Osteocyte (in vitro differentiated cells): ENCODE measurements around the gene RBM28. TPM values are rescaled to one million over a fixed set of nuclear protein-coding genes. Genes with fewer than 3 reads are reported as not detected.

Experiments
- DNase-seq: peaks from one replicate; pipeline ENCODE4 v3.0.0; 2021; ENCODE audit warnings: mixed read lengths; ENCODE audit not compliant: unreplicated experiment; ENCODE audit errors: extremely low spot score
- H3K27ac Mint-ChIP-seq: one replicate; pipeline ENCODE4 v1.8.0; 2021; ENCODE audit warnings: mild to moderate bottlenecking, mixed read lengths; ENCODE audit not compliant: unreplicated experiment
- H3K27me3 Mint-ChIP-seq: one replicate; pipeline ENCODE4 v1.8.0; 2021; ENCODE audit warnings: mixed read lengths; ENCODE audit not compliant: unreplicated experiment
- H3K36me3 Mint-ChIP-seq: one replicate; pipeline ENCODE4 v1.8.0; 2021; ENCODE audit warnings: mixed read lengths; ENCODE audit not compliant: unreplicated experiment
- H3K4me1 Mint-ChIP-seq: one replicate; pipeline ENCODE4 v1.8.0; 2021; ENCODE audit warnings: mixed read lengths; ENCODE audit not compliant: unreplicated experiment
- H3K4me3 Mint-ChIP-seq: one replicate; pipeline ENCODE4 v1.8.0; 2021; ENCODE audit warnings: mild to moderate bottlenecking, moderate library complexity, mixed read lengths; ENCODE audit not compliant: unreplicated experiment
- H3K9me3 Mint-ChIP-seq: one replicate; pipeline ENCODE4 v1.8.0; 2021; ENCODE audit warnings: mixed read lengths; ENCODE audit not compliant: unreplicated experiment
- total RNA-seq: library from RNA; stranded (reverse); gene quantifications from 2 replicates; pipeline ENCODE4 v1.2.1, GENCODE V29; 2021
- TF ChIP-seq, protein P1 (sequence below): fragments of 200-600 bp; sonication (generic); IDR thresholded peaks from 2 replicates; pipeline ENCODE4 v1.5.0; 2021; ENCODE audit warnings: antibody characterized with exemption, mild to moderate bottlenecking, moderate library complexity

Gene RBM28
- total RNA-seq, 1 donor from 2014 or later = 45.6 TPM

DNA sequence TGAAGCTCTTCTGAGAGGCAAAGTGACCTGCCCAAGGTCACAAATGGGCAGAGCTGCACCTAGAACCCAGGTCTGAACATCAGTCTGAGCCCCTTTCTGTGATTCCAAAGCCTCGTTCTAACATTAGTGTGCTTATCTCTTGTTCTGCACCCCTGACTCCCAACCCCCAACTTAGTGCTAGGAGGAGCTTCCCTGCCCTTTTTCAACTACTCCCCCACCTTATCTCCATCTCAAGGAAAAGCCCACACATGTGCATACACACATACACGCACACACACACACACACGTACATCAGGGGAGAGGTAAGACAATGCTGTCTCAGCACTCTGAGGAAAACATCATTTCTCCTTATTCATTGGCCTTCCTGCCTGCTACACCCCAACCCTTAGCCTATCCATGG is 9.5 kb upstream of the RBM28 start:
- H3K4me3 Mint-ChIP-seq = no peak overlapping the region
- DNase-seq = no peak

DNA sequence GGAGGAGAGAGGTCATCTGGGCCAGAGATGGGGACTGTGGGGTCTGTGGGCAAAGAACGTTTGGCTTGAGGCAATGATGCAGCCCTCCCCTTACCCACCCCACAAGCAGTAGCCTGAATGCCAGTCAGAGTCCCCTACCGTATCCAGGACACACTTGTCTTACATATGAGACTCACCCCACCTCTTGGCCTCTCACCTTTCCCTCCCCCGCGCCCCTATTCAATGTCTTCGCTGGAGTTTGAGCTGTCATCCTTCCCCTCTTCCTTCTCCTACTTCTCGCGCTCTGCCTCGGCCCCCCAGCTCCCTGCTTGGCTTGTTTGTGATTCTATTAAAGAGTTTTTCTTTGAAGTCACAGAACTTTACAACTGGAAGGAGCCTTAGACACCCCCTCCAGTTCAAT is 8.9 kb upstream of the RBM28 start:
- Mint-ChIP-seq H3K27me3 (peaks cover 39% of the 10 kb centered on the region), H3K4me3 (no peak overlapping the region), H3K36me3 (no peaks in the 10 kb centered on the region), H3K4me1 (no peaks in the 10 kb centered on the region), H3K9me3 (no peaks in the 10 kb centered on the region), H3K27ac (no peak overlapping the region)
- TF ChIP-seq, protein P1, sequence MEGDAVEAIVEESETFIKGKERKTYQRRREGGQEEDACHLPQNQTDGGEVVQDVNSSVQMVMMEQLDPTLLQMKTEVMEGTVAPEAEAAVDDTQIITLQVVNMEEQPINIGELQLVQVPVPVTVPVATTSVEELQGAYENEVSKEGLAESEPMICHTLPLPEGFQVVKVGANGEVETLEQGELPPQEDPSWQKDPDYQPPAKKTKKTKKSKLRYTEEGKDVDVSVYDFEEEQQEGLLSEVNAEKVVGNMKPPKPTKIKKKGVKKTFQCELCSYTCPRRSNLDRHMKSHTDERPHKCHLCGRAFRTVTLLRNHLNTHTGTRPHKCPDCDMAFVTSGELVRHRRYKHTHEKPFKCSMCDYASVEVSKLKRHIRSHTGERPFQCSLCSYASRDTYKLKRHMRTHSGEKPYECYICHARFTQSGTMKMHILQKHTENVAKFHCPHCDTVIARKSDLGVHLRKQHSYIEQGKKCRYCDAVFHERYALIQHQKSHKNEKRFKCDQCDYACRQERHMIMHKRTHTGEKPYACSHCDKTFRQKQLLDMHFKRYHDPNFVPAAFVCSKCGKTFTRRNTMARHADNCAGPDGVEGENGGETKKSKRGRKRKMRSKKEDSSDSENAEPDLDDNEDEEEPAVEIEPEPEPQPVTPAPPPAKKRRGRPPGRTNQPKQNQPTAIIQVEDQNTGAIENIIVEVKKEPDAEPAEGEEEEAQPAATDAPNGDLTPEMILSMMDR = no peak
- DNase-seq = peak; percentile 75

More for the DNA sequence above, 9.5 kb upstream of the RBM28 start:
- Mint-ChIP-seq H3K4me1 (no peaks in the 10 kb centered on the region), H3K27me3 (peaks cover 40% of the 10 kb centered on the region), H3K9me3 (no peaks in the 10 kb centered on the region), H3K36me3 (no peaks in the 10 kb centered on the region), H3K27ac (no peak overlapping the region)
- TF ChIP-seq, protein P1 = no peak

- Mint-ChIP-seq H3K27me3 (peaks cover 42% of the 10 kb centered on the region), H3K36me3 (no peaks in the 10 kb centered on the region), H3K4me1 (no peaks in the 10 kb centered on the region), H3K9me3 (no peaks in the 10 kb centered on the region), H3K27ac (no peak overlapping the region), H3K4me3 (no peak overlapping the region)
- TF ChIP-seq, protein P1 = peak; percentile 5
- DNase-seq = peak; percentile 80
These were observed 8.4 kb upstream of the RBM28 start for GRCh38 chr7:128352153-128352537.

- peak; percentile 79 for DNase-seq
- Mint-ChIP-seq H3K4me3 (no peak overlapping the region), H3K4me1 (no peaks in the 10 kb centered on the region), H3K27me3 (peaks cover 42% of the 10 kb centered on the region), H3K36me3 (no peaks in the 10 kb centered on the region), H3K9me3 (no peaks in the 10 kb centered on the region), H3K27ac (no peak overlapping the region)
- TF ChIP-seq, protein P1 = no peak
These were observed 7.8 kb upstream of the RBM28 start for GRCh38 chr7:128351296-128352152.

DNA sequence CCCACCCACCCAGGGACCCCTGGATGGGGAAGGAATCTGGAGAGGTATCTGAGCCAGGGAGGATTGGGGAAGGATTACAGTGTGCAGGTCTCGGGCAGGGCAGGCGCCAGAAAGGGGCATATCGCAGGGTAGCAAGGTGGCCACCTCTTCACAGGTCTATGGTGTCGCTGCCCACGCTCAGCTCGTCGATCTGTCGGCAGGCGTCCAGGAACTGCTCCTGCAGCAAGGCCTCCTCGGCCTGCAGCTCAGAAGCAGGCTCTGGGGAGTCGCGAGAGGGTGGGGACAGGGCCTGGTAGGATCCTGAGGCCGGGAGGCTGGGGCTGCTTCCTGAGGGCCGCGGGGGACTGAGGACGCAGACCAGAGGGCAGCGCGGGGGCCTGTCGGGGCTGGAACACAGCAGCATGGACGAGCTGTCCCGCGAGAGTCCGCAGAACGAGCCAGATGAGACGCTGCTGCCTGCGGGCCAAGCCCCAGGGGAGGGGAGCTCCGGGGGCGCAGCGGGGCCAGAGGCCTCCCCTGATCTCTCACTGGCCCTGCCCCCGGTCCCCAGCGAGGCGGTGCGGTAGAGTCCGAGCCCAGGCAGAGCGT is 7.1 kb upstream of the RBM28 start:
- no peak overlapping the region for H3K4me3 Mint-ChIP-seq
- no peaks in the 10 kb centered on the region for H3K4me1 Mint-ChIP-seq
- peaks cover 39% of the 10 kb centered on the region for H3K27me3 Mint-ChIP-seq
- TF ChIP-seq, protein P1 = no peak
- H3K36me3 Mint-ChIP-seq = no peaks in the 10 kb centered on the region
- H3K9me3 Mint-ChIP-seq = no peaks in the 10 kb centered on the region
- no peak overlapping the region for H3K27ac Mint-ChIP-seq
- peak; percentile 82 for DNase-seq
